Central memory CD8-positive, alpha-beta T cell (primary cell): ENCODE data around the gene MT1M.
"Not testable (repeated sequence)": the region's sequence is repeated elsewhere in the genome, so short reads cannot be mapped to it uniquely, and the experiment has no call there.

Experiments used
- ATAC-seq: fragments of 150-1000 bp; cut with Tn5 transposase; replicated peaks from 2 replicates; pipeline ENCODE4 v1.10.0; 2022; ENCODE audit warnings: mild to moderate bottlenecking, moderate FRiP score, moderate number of reproducible peaks; ENCODE audit not compliant: poor library complexity, severe bottlenecking; ENCODE audit errors: extremely low read depth
- DNase-seq, 2 donors: peaks; one replicate each; pipeline ENCODE4 v3.0.0; 2021; ENCODE audit warnings: low spot score in 2 of 2
- H3K27ac Mint-ChIP-seq: one replicate; pipeline ENCODE4 v1.8.0; 2022; ENCODE audit warnings: low read depth, mild to moderate bottlenecking, moderate library complexity, mixed read lengths
- H3K27me3 Mint-ChIP-seq: one replicate; pipeline ENCODE4 v1.8.0; 2022; ENCODE audit warnings: mixed read lengths
- H3K36me3 Mint-ChIP-seq: one replicate; pipeline ENCODE4 v1.8.0; 2022; ENCODE audit warnings: mild to moderate bottlenecking, moderate library complexity, mixed read lengths; ENCODE audit not compliant: insufficient read depth
- H3K4me1 Mint-ChIP-seq: one replicate; pipeline ENCODE4 v1.8.0; 2022; ENCODE audit warnings: mixed read lengths
- H3K4me3 Mint-ChIP-seq: one replicate; pipeline ENCODE4 v1.8.0; 2022; ENCODE audit warnings: mild to moderate bottlenecking, moderate library complexity, mixed read lengths
- H3K9me3 Mint-ChIP-seq: one replicate; pipeline ENCODE4 v1.8.0; 2022; ENCODE audit warnings: mixed read lengths

MT1M gene

DNA sequence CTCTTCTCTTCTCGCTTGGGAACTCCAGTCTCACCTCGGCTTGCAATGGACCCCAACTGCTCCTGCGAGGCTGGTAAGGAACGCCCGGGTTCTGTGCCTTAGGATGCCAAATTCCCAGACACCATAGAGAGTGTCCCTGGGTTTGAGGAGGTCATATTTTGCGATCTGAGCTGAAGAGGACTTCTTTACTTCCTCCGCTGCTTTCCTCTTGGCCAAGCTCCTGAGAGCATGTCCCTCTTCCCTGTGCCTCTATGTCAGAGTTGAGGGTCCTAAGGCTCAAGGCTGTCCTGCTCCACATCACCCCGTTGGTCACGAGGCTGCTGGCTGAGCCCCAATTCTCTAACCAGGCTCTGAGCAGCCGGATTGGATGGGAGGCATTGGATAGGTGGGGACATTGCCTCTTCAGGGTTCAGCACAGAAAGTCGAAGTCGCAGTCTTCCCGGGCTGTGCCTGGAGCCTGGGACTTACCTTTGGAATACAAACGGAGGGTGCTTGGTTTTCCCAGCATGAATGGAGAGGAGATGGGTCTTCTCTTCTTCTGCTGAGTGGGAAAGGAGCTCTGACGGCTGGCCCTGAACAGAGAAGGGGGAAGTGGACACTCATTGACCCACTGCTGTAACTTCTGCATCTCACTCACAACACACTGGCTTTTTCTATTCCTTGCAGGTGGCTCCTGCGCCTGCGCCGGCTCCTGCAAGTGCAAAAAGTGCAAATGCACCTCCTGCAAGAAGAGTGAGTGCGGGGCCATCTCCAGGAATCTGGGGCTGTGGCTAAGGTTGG, 37.6 kb downstream of the MT1M start:
- H3K36me3 Mint-ChIP-seq: peaks cover 3% of the 10 kb centered on the region
- ATAC-seq (no peak), DNase-seq (no peak)
- H3K27ac Mint-ChIP-seq: no peak overlapping the region
- peaks cover 11% of the 10 kb centered on the region for H3K4me1 Mint-ChIP-seq
- H3K27me3 Mint-ChIP-seq: peaks cover 88% of the 10 kb centered on the region
- H3K4me3 Mint-ChIP-seq: no peak overlapping the region
- no peaks in the 10 kb centered on the region for H3K9me3 Mint-ChIP-seq

DNA sequence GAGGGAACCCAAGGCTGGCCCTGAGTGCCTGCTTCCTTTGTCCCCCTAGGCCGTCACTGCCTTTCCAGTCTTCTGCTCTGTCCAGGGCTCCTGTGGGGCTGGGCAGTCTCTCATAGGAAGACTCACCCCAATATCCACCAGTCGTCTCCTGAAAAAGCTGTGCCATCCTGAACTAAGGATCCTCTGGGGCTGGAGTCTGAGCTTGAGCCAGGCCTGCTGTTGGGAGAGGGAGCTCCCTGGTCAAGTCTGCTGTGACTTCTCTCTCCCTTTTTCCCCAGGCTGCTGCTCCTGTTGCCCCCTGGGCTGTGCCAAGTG, 38.1 kb downstream of the MT1M start:
- Mint-ChIP-seq H3K27ac (no peak overlapping the region), H3K27me3 (peaks cover 94% of the 10 kb centered on the region), H3K4me1 (peaks cover 16% of the 10 kb centered on the region), H3K4me3 (no peak overlapping the region), H3K9me3 (no peaks in the 10 kb centered on the region), H3K36me3 (peaks cover 2% of the 10 kb centered on the region)
- DNase-seq (no peak), ATAC-seq (no peak)

DNA sequence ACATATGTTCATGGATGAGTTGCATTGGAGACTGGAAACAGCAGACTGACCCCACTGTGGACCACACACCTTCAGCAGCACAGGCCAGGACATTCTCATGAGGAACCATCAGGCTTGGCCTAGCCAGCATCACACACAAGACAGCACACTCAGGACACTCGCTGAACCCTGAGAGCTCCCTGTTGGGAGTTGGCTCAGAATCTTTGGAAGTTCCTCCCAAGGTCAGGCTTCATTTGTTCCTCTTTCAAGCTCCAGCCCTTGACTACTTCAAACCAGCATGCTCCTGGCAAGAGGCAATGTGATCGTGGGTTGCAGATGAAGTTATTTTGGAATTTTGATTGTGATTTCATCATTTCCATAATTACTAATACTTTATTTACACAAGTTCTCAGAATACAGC, 39.2 kb downstream of the MT1M start:
- H3K27ac Mint-ChIP-seq, H3K9me3 Mint-ChIP-seq, H3K36me3 Mint-ChIP-seq, H3K4me3 Mint-ChIP-seq, ATAC-seq, DNase-seq: not testable (repeated sequence)
- peaks cover 17% of the 10 kb centered on the region for H3K4me1 Mint-ChIP-seq
- H3K27me3 Mint-ChIP-seq: peaks cover 96% of the 10 kb centered on the region

DNA sequence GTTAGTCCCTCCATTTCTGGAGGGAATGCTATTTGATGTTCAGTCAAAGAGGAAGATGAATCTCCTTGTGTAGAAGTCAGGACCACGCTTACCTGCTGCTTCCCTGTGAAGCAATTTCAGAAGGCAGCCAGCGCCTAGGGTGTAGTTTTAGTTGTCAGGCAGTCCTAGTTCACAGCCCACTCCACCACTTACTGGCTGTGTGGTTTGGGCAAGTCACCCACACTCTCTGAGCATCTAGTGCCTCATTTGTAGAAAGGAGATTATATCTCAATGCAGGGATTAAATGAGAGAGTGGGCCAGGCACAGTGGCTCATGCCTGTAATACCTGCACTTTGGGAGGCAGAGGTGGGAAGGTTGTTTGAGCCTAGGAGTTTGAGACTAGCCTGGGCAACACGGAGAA, 39.7 kb downstream of the MT1M start:
- not testable (repeated sequence) for H3K27ac Mint-ChIP-seq

DNA sequence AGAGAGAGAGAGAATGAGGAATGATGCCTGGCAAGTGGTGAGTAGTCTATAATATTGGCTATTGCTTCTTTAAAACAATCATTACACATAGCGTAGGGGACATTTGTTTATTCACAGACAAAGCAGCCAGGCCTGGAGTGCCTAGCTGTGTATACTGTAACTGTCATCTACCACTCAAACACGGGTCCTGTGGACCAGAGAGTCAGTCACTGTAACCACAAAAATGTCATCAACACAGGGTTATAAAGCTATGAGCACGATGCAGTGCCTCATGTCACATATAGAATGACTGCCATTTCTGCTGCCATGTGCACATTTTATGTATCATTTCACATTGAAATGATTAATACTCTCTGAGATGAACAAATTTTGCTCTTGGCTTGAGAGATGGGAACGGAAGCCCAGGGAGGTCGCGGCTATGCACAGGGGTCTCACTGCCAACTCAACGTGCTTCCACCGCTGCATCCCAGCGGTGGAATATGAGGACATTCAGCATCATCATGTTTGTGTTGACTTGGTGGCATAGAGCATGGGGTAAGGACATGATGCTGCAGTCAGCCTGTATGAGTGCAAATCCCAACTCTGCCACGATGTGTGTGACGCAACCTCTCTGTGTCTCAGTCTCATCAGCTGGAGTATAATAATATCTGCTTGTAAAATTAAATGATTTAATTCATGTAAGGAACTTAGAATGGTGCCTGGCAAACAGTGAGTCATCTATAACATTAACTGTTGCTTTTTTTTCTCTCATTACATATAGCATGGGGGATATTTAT, 40.5 kb downstream of the MT1M start:
- ATAC-seq (no peak), DNase-seq (no peak)
- peaks cover 85% of the 10 kb centered on the region for H3K27me3 Mint-ChIP-seq
- H3K4me1 Mint-ChIP-seq: peaks cover 17% of the 10 kb centered on the region
- no peaks in the 10 kb centered on the region for H3K36me3 Mint-ChIP-seq
- H3K9me3 Mint-ChIP-seq: no peaks in the 10 kb centered on the region
- no peak overlapping the region for H3K4me3 Mint-ChIP-seq
- no peak overlapping the region for H3K27ac Mint-ChIP-seq

More for the DNA sequence above, 39.7 kb downstream of the MT1M start:
- not testable (repeated sequence) for H3K36me3 Mint-ChIP-seq, H3K9me3 Mint-ChIP-seq, H3K4me3 Mint-ChIP-seq, DNase-seq, ATAC-seq
- peaks cover 93% of the 10 kb centered on the region for H3K27me3 Mint-ChIP-seq
- peaks cover 17% of the 10 kb centered on the region for H3K4me1 Mint-ChIP-seq

DNA sequence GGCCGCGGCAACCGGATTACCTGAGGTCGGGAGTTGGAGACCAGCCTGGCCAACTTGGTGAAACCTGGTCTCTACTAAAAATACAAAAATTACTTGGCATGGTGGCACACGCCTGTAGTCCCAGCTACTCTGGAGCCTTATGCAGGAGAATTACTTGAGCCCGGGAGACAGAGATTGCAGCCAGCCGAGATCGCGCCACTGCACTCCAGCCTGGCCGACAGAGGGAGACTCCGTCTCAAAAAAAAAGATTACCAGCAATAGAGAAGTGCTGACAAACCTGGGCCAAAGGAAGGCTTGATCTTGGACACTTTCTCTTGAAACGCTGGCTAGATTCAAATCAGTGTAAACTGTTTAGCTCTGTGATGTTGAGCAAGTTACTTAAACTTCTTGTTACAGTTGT, 41.5 kb downstream of the MT1M start:
- H3K27me3 Mint-ChIP-seq: peaks cover 75% of the 10 kb centered on the region
- ATAC-seq (no peak), DNase-seq (no peak)
- no peaks in the 10 kb centered on the region for H3K9me3 Mint-ChIP-seq
- peaks cover 11% of the 10 kb centered on the region for H3K4me1 Mint-ChIP-seq
- H3K4me3 Mint-ChIP-seq: no peak overlapping the region
- no peak overlapping the region for H3K27ac Mint-ChIP-seq
- no peaks in the 10 kb centered on the region for H3K36me3 Mint-ChIP-seq

DNA sequence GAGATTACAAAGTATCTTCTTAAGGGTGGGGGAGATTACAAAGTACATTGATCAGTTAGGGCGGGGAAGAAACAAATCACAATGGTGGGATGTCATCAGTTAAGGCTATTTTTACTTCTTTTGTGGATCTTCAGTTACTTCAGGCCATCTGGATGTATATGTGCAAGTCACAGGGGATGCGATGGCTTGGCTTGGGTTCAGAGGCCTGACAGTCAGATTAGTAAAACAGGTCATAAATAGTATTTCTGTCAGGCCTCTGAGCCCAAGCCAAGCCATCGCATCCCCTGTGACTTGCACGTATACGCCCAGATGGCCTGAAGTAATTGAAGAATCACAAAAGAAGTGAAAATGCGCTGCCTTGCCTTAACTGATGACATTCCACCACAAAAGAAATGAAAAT, 42.1 kb downstream of the MT1M start:
- not testable (repeated sequence) for H3K4me3 Mint-ChIP-seq, ATAC-seq
- H3K4me1 Mint-ChIP-seq: peaks cover 11% of the 10 kb centered on the region

DNA sequence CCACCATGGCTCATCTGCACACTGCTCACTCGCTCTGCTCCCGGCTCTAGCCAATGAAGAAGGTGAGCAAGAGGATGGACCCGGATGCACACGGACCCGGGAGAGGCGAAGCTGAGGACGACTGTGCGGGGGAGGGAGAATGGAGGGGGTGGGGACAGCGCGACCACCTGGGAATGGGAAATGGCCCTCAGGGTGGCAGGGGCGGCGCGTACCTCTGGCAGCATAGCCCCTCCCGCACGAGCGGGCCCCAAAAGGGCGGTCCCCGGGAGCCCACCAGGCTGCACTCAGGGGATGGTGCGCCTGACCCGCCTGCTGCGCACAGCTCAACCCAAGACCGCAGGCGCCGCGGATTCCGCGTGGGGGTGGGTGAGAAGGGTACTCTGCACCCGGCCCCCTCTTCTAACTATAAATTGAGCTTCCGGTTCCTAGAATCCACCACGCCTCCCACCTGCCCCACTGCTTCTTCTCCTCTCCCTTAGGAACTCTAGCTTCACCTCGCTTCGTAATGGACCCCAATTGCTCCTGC, 43.3 kb downstream of the MT1M start:
- peak; percentile 73 for ATAC-seq
- Mint-ChIP-seq H3K27ac (no peak overlapping the region), H3K4me3 (peak overlapping the region; percentile 63), H3K27me3 (peaks cover 57% of the 10 kb centered on the region), H3K4me1 (peaks cover 7% of the 10 kb centered on the region), H3K9me3 (no peaks in the 10 kb centered on the region), H3K36me3 (no peaks in the 10 kb centered on the region)
- no peak for DNase-seq

More for the DNA sequence above, 42.1 kb downstream of the MT1M start:
- not testable (repeated sequence) for H3K36me3 Mint-ChIP-seq, H3K27ac Mint-ChIP-seq, DNase-seq, H3K9me3 Mint-ChIP-seq
- peaks cover 69% of the 10 kb centered on the region for H3K27me3 Mint-ChIP-seq

DNA sequence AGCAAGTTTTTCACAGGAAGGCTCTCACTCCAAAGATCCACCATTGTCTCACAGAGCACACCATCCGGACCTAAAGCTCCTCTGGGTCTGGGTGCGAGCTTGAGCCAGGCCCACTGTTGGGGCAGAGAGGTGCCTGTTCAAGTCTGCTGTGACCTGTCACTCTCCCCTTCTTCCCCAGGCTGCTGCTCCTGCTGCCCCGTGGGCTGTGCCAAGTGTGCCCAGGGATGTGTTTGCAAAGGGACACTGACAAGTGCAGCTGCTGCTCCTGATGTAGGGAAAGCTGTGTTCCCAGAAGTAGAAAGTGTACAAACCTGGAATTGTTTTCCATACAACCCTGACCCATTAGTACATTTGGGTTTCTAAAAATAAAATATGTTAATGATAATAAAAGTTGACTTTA, 45.0 kb downstream of the MT1M start:
- Mint-ChIP-seq H3K36me3 (peaks cover 8% of the 10 kb centered on the region), H3K4me3 (no peak overlapping the region), H3K9me3 (no peaks in the 10 kb centered on the region), H3K27me3 (peaks cover 40% of the 10 kb centered on the region), H3K27ac (no peak overlapping the region), H3K4me1 (peaks cover 16% of the 10 kb centered on the region)
- ATAC-seq (no peak), DNase-seq (no peak)

DNA sequence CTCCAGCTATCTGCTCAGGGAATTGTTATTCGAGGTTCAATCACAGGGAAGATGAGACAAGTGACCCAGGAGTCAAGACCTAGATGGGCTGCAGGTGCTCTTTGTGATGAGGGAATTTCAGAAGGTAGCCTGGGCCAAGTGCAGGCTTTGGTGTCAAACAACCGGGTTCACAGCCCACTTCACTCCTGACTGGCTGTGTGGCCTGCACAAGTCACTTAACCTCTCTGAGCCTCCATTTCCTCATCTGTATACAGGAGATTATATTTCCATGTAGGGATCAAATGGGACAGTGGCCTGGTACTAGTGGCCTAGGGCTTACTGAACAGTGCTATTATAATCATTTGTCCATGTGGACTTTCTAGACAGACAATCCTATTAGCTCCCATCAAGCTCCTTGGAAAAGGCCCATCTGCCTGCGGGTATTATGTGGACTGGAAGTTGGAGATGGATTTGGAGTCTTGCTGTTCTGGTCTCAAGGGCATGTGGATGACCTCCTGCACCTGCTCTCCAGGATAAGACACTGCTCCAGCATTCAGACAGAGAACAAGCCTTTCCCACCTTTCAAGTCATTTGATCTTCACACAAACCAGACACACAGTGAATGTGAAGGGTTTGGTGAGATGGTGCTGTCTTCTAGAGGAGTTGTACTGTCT, 46.7 kb downstream of the MT1M start:
- H3K9me3 Mint-ChIP-seq: no peaks in the 10 kb centered on the region
- ATAC-seq (no peak), DNase-seq (no peak)
- peaks cover 12% of the 10 kb centered on the region for H3K36me3 Mint-ChIP-seq
- H3K27me3 Mint-ChIP-seq: peaks cover 23% of the 10 kb centered on the region
- no peak overlapping the region for H3K4me3 Mint-ChIP-seq
- peaks cover 28% of the 10 kb centered on the region for H3K4me1 Mint-ChIP-seq
- no peak overlapping the region for H3K27ac Mint-ChIP-seq

DNA sequence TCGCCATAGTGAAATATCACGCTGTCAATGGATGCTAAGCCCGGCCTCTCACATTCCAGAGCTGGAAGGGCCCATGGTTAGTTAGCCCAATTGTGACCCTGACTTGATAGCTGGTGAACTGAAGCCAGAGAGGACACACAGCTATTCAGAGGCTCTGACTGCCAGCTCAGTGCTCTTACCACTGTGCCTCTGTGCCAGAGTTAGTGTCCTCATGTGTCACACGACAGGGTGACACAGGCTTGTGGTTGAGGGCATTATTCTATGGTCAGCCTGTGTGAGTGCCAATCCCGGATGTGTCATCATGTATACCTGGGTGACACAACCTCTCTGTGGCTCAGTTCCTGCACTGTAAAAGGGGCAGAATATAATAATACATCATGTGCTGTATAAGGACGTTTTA, 47.4 kb downstream of the MT1M start:
- DNase-seq: no peak
- H3K4me1 Mint-ChIP-seq: peaks cover 29% of the 10 kb centered on the region
- H3K27ac Mint-ChIP-seq: no peak overlapping the region
- ATAC-seq: no peak
- H3K9me3 Mint-ChIP-seq: no peaks in the 10 kb centered on the region
- peaks cover 17% of the 10 kb centered on the region for H3K27me3 Mint-ChIP-seq
- H3K36me3 Mint-ChIP-seq: peaks cover 12% of the 10 kb centered on the region
- no peak overlapping the region for H3K4me3 Mint-ChIP-seq

DNA sequence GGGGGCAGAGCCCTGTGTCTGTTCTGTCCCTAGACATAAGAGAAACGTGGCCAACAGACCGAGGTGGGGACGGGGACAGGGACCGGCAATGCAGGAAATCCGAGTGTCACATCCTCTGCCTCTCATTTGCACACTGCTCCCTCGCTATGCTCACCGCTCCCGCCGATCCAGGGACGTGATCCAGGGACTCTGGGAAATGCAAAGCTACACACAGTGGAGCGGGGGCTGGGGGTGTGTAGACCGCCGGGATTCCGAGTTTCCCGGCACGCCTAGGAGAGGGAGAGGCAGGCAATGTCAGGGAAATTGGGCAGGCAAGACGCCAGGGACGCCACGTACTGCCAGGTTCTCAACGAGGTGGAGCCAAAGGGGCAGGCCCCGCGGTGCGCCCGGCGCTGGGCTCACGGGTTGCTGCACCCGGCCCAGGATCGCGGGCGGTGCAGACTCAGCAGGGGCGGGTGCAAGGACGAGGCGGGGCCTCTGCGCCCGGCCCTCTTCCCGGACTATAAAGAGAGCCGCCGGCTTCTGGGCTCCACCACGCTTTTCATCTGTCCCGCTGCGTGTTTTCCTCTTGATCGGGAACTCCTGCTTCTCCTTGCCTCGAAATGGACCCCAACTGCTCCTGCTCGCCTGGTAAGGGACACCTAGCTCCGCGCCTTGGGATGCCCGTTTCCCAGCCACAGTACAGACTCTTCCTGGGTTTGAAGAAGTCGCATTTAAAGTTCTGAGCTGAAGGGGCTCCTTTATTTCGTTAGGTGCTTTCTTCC, 49.7 kb downstream of the MT1M start, which contains the start of gene MT1X:
Gene MT1X, plus strand, starts transcription at position 532 of the 764 bp plus-strand sequence. Its CDS starts 71 bp downstream, at position 603.
- Mint-ChIP-seq H3K4me1 (peaks cover 23% of the 10 kb centered on the region), H3K9me3 (no peaks in the 10 kb centered on the region)

More for the DNA sequence above, 49.7 kb downstream of the MT1M start, which contains the start of gene MT1X:
- Mint-ChIP-seq H3K4me3 (peak within 1 kb of the TSS; percentile 93), H3K27me3 (no peaks in the 10 kb centered on the region), H3K36me3 (peaks cover 12% of the 10 kb centered on the region), H3K27ac (peak within 1 kb of the TSS; percentile 92)
- peak; percentile 80 to 82 for DNase-seq
- peak; percentile 99 for ATAC-seq
